Ascending aorta (tissue), 2 donors: ENCODE results near the gene SLC12A2. TPM values are rescaled to one million over a fixed set of nuclear protein-coding genes. Genes with fewer than 3 reads are reported as not detected.

Source experiments
- DNase-seq, 2 donors: peaks; one replicate each; pipeline ENCODE4 v3.0.0-alpha.2; 2019; ENCODE audit warnings: low spot score in 2 of 2
- H3K27ac ChIP-seq, 2 donors: fragments of 200-600 bp; sonication (generic); one replicate each; pipeline ENCODE4 v1.5.1; 2016 to 2017; ENCODE audit warnings: mild to moderate bottlenecking in 1 of 2
- H3K27me3 ChIP-seq: fragments of 200-600 bp; sonication (generic); one replicate; pipeline ENCODE4 v1.5.1; 2017
- H3K36me3 ChIP-seq, 2 donors: fragments of 200-600 bp; sonication (generic); one replicate each; pipeline ENCODE4 v1.5.1; 2016
- H3K4me1 ChIP-seq, 2 donors: fragments of 200-600 bp; sonication (generic); one replicate each; pipeline ENCODE4 v1.5.1; 2016 to 2017; ENCODE audit warnings: mild to moderate bottlenecking in 1 of 2
- H3K4me3 ChIP-seq, 2 donors: fragments of 200-600 bp; sonication (generic); one replicate each; pipeline ENCODE4 v1.5.1; 2016 to 2017; ENCODE audit warnings: mild to moderate bottlenecking in 1 of 2
- H3K9me3 ChIP-seq, 2 donors: fragments of 200-600 bp; sonication (generic); one replicate each; pipeline ENCODE4 v1.5.1; 2016
- CTCF ChIP-seq, 3 experiments: fragments of 200-600 bp in 2 of 3; fragments of 450-650 bp in 1 of 3; sonication (generic) in 2 of 3; IDR thresholded peaks; one replicate each; pipeline ENCODE4 v1.5.1; 2016 to 2019; ENCODE audit warnings: antibody characterized with exemption in 3 of 3, mild to moderate bottlenecking in 1 of 3, moderate library complexity in 1 of 3
- intact Hi-C: fragments of 100-400 bp; cut with DNase I; formaldehyde crosslinking; loops from one replicate; pipeline ENCODE4 v1.15.1; 2023
- total RNA-seq: library from RNA; depleted of rRNA; stranded (reverse); fragments of >200 nt; gene quantifications from one replicate; pipeline ENCODE4 v1.1.0, GENCODE V29; 2016

The SLC12A2 gene
- total RNA-seq, 1 donor from 2014 or later = 11.8 TPM

GRCh38 chr5:128199104-128199503, 115.5 kb downstream of the SLC12A2 start:
- H3K27me3 ChIP-seq = peaks cover 3% of the 10 kb centered on the region
- H3K4me3 ChIP-seq = no peak overlapping the region
- no peaks in the 10 kb centered on the region for H3K36me3 ChIP-seq
- H3K4me1 ChIP-seq = peaks cover 2 to 3% of the 10 kb centered on the region in 2 donors
- H3K9me3 ChIP-seq = no peaks in the 10 kb centered on the region
- TF ChIP-seq CTCF (IDR thresholded peaks at IDR 0.05) = no peak
- H3K27ac ChIP-seq = no peak overlapping the region
- no peak for DNase-seq
- intact Hi-C loops = no loop called here

GRCh38 chr5:128199611-128200010, 116.0 kb downstream of the SLC12A2 start:
- Histone ChIP-seq H3K27me3 (peaks cover 3% of the 10 kb centered on the region), H3K36me3 (no peaks in the 10 kb centered on the region), H3K4me3 (no peak overlapping the region), H3K27ac (no peak overlapping the region), H3K4me1 (peaks cover 2 to 3% of the 10 kb centered on the region in 2 donors), H3K9me3 (no peaks in the 10 kb centered on the region)
- DNase-seq = no peak
- TF ChIP-seq CTCF (IDR thresholded peaks at IDR 0.05) = no peak
- intact Hi-C loops = loop anchor here (5.0 kb wide), 1 partner anchor 322 kb away; no protein-coding TSS in a partner anchor

- peak in 1 of 2 donors; percentile 84 for DNase-seq
- H3K27ac ChIP-seq = no peak overlapping the region
- intact Hi-C loops = loop anchor here (1.0 to 5.0 kb wide), 3 partner anchors 324 to 637 kb away; no protein-coding TSS in a partner anchor
These were observed 117.7 kb downstream of the SLC12A2 start for GRCh38 chr5:128201065-128201926.

GRCh38 chr5:128202320-128202719, 118.8 kb downstream of the SLC12A2 start:
- Histone ChIP-seq H3K4me3 (no peak overlapping the region), H3K4me1 (peaks cover 2 to 3% of the 10 kb centered on the region in 2 donors), H3K36me3 (no peaks in the 10 kb centered on the region), H3K27me3 (peaks cover 3% of the 10 kb centered on the region), H3K9me3 (no peaks in the 10 kb centered on the region), H3K27ac (no peak overlapping the region)
- intact Hi-C loops = loop anchor here (5.0 kb wide), 1 partner anchor 325 kb away; no protein-coding TSS in a partner anchor
- no peak for DNase-seq
- TF ChIP-seq CTCF (IDR thresholded peaks at IDR 0.05) = no peak

More at GRCh38 chr5:128201065-128201926, 117.7 kb downstream of the SLC12A2 start:
- H3K9me3 ChIP-seq = no peaks in the 10 kb centered on the region
- H3K36me3 ChIP-seq = no peaks in the 10 kb centered on the region
- TF ChIP-seq CTCF (IDR thresholded peaks at IDR 0.05) = peak; percentile 75 to 91 (median 82)
- peaks cover 3% of the 10 kb centered on the region for H3K27me3 ChIP-seq
- peak overlapping the region; percentile 11 to 16 for H3K4me3 ChIP-seq
- peaks cover 2 to 3% of the 10 kb centered on the region in 2 donors for H3K4me1 ChIP-seq

GRCh38 chr5:128208436-128208835, 124.9 kb downstream of the SLC12A2 start:
- intact Hi-C loops = no loop called here
- Histone ChIP-seq H3K4me3 (no peak overlapping the region), H3K27me3 (peaks cover 1% of the 10 kb centered on the region), H3K27ac (no peak overlapping the region), H3K36me3 (no peaks in the 10 kb centered on the region), H3K9me3 (no peaks in the 10 kb centered on the region), H3K4me1 (no peaks in the 10 kb centered on the region)
- TF ChIP-seq CTCF (IDR thresholded peaks at IDR 0.05) = no peak
- no peak for DNase-seq
